HCT116 (cell line): ENCODE results near the gene S100A12. TPM values are rescaled to one million over a fixed set of nuclear protein-coding genes. Genes with fewer than 3 reads are reported as not detected.

Source experiments
- ATAC-seq: fragments of 200-7000 bp; cut with Tn5 transposase; 2 replicates; pipeline ENCODE4 v1.9.1; 2020; ENCODE audit warnings: mild to moderate bottlenecking, moderate library complexity
- BruUV-seq: library from RNA; stranded (reverse); fragments of 400-500 nt; replicated peaks from 2 replicates; lab custom pipeline; 2021; lab: Mats Ljungman, UMichigan
- CTCF ChIA-PET: fragments of 300-600 bp; sonication (Branson Sonifier 250); formaldehyde crosslinking; loops from one replicate; lab custom pipeline; 2021; ENCODE audit warnings: antibody characterized with exemption; lab: Charles Lee
- POLR2A ChIA-PET: fragments of 300-600, 350-600 bp; sonication (Branson Sonifier 250); formaldehyde crosslinking; loops from one replicate; lab custom pipeline; 2021; ENCODE audit warnings: antibody characterized with exemption; lab: Charles Lee
- RAD21 ChIA-PET, 2 experiments: fragments of 300-600 bp; sonication (Branson Sonifier 250); formaldehyde crosslinking; loops; one replicate each; lab custom pipeline; 2023; ENCODE audit warnings: low total read pairs in 2 of 2; ENCODE audit not compliant: uncharacterized antibody in 2 of 2, unreplicated experiment in 2 of 2, low non-redundant PET in 1 of 2; lab: Charles Lee
- DNase-seq: peaks from one replicate; pipeline ENCODE4 v3.0.0-alpha.2; 2010; ENCODE audit warnings: low read depth, low spot score
- H2AFZ ChIP-seq: fragments of 200-600 bp; shearing (Covaris generic), sonication (generic); 2 replicates; pipeline ENCODE4 v1.6.1; 2017; ENCODE audit warnings: low read depth, mixed run types, mixed read lengths, antibody characterized with exemption, low read length; ENCODE audit not compliant: poor library complexity, severe bottlenecking
- H3K27ac ChIP-seq: 2 replicates; pipeline ENCODE4 v1.5.1; 2012; ENCODE audit warnings: low read depth, low read length
- H3K27me3 ChIP-seq: fragments of 200-600 bp; sonication (generic); 2 replicates; pipeline ENCODE4 v1.6.1; 2016; ENCODE audit warnings: mixed run types, low read length, mixed read lengths; ENCODE audit not compliant: insufficient read depth
- H3K36me3 ChIP-seq, 2 experiments: fragments of 200-500 bp in 1 of 2; fragments of 200-600 bp in 1 of 2; sonication (Bioruptor generic) in 1 of 2; sonication (generic) in 1 of 2; 2 replicates each; pipeline versions ENCODE4 v1.5.1 to v1.6.1; 2014 to 2016; ENCODE audit warnings: low read length in 2 of 2, inconsistent platforms in 1 of 2, mixed read lengths in 1 of 2, mixed run types in 1 of 2; ENCODE audit not compliant: insufficient read depth in 2 of 2, control insufficient read depth in 1 of 2
- H3K4me1 ChIP-seq, 2 experiments: fragments of 200-600 bp in 1 of 2; sonication (generic) in 1 of 2; 2 replicates each; pipeline versions ENCODE4 v1.5.1 to v1.6.1; 2012 to 2017; ENCODE audit warnings: low read length in 2 of 2, inconsistent platforms in 1 of 2, mild to moderate bottlenecking in 1 of 2, mixed read lengths in 1 of 2, mixed run types in 1 of 2, moderate library complexity in 1 of 2; ENCODE audit not compliant: insufficient read depth in 2 of 2, control insufficient read depth in 1 of 2
- H3K4me2 ChIP-seq: fragments of 200-600 bp; sonication (generic); 2 replicates; pipeline ENCODE4 v1.6.1; 2017; ENCODE audit warnings: mixed run types, low read length, mixed read lengths
- H3K4me3 ChIP-seq, 2 experiments: fragments of 200-600 bp in 1 of 2; sonication (generic) in 1 of 2; replicated peaks in 1 of 2; 2 replicates each; pipeline ENCODE4 v1.5.1; 2011 to 2016; ENCODE audit warnings: low read length in 2 of 2, control low read depth in 1 of 2, low read depth in 1 of 2, mild to moderate bottlenecking in 1 of 2, mixed read lengths in 1 of 2, mixed run types in 1 of 2
- H3K79me2 ChIP-seq: fragments of 200-600 bp; sonication (generic); 2 replicates; pipeline ENCODE4 v1.6.1; 2017; ENCODE audit warnings: mild to moderate bottlenecking, mixed run types, low read length, moderate library complexity, mixed read lengths; ENCODE audit not compliant: insufficient read depth
- H3K9ac ChIP-seq: fragments of 200-600 bp; sonication (generic); 2 replicates; pipeline ENCODE4 v1.6.1; 2016; ENCODE audit warnings: low read length, mixed read lengths
- H3K9me2 ChIP-seq: fragments of 200-600 bp; sonication (generic), shearing (Covaris generic); 2 replicates; pipeline ENCODE4 v1.6.1; 2017; ENCODE audit warnings: mixed run types, mild to moderate bottlenecking, moderate library complexity; ENCODE audit not compliant: insufficient read depth
- H3K9me3 ChIP-seq, 2 experiments: fragments of 200-500 bp in 1 of 2; fragments of 200-600 bp in 1 of 2; sonication (Bioruptor generic) in 1 of 2; sonication (generic) in 1 of 2; 2 replicates each; pipeline ENCODE4 v1.6.1; 2014 to 2017; ENCODE audit warnings: low read length in 2 of 2, mixed read lengths in 2 of 2, inconsistent platforms in 1 of 2, low read depth in 1 of 2, mild to moderate bottlenecking in 1 of 2, mixed run types in 1 of 2, moderate library complexity in 1 of 2; ENCODE audit not compliant: control insufficient read depth in 1 of 2, insufficient read depth in 1 of 2
- H4K20me1 ChIP-seq: fragments of 200-600 bp; sonication (generic), shearing (Covaris generic); 2 replicates; pipeline ENCODE4 v1.6.1; 2017; ENCODE audit warnings: mixed run types, mild to moderate bottlenecking, moderate library complexity; ENCODE audit not compliant: insufficient read depth
- ATF3 ChIP-seq: IDR thresholded peaks from 2 replicates; pipeline ENCODE4 v1.6.1; 2012
- CBX3 ChIP-seq: IDR thresholded peaks from 2 replicates; pipeline ENCODE4 v1.6.1; 2012; ENCODE audit warnings: low read depth
- CEBPB ChIP-seq: IDR thresholded peaks from 2 replicates; pipeline ENCODE4 v1.6.1; 2012; ENCODE audit warnings: low read depth
- CTCF ChIP-seq, 3 experiments: fragments of 200-600 bp in 1 of 3; sonication (generic) in 1 of 3; IDR thresholded peaks in 2 of 3; conservative IDR thresholded peaks in 1 of 3; 2 replicates each; pipeline ENCODE4 v1.5.1; 2012 to 2017; ENCODE audit warnings: low read depth in 2 of 3, low read length in 2 of 3, antibody characterized with exemption in 1 of 3, borderline replicate concordance in 1 of 3, control low read depth in 1 of 3, mild to moderate bottlenecking in 1 of 3, mixed read lengths in 1 of 3, mixed run types in 1 of 3, moderate library complexity in 1 of 3; ENCODE audit not compliant: insufficient read depth in 1 of 3
- ELF1 ChIP-seq: IDR thresholded peaks from 2 replicates; pipeline ENCODE4 v1.6.1; 2012; ENCODE audit warnings: low read depth, borderline replicate concordance
- EZH2 ChIP-seq: fragments of 200-600 bp; sonication (generic); IDR thresholded peaks from 2 replicates; pipeline ENCODE4 v1.6.1; 2017; ENCODE audit warnings: antibody characterized with exemption, mixed run types
- EZH2phosphoT487 ChIP-seq: fragments of 200-600 bp; IDR thresholded peaks from 2 replicates; pipeline ENCODE4 v1.6.1; 2018; ENCODE audit warnings: antibody characterized with exemption, borderline replicate concordance
- FOSL1 ChIP-seq: IDR thresholded peaks from 2 replicates; pipeline ENCODE4 v1.6.1; 2012; ENCODE audit warnings: low read depth
- POLR2A ChIP-seq: IDR thresholded peaks from 2 replicates; pipeline ENCODE4 v1.7.0; 2011; ENCODE audit warnings: borderline replicate concordance; ENCODE audit not compliant: insufficient read depth, insufficient read length; ENCODE audit errors: extremely low read depth
- POLR2AphosphoS5 ChIP-seq: IDR thresholded peaks from 2 replicates; pipeline ENCODE4 v1.6.1; 2011; ENCODE audit warnings: mild to moderate bottlenecking, low read depth, low read length, moderate library complexity
- RAD21 ChIP-seq: IDR thresholded peaks from 2 replicates; pipeline ENCODE4 v1.6.1; 2012; ENCODE audit warnings: low read depth, mild to moderate bottlenecking
- REST ChIP-seq: IDR thresholded peaks from 2 replicates; pipeline ENCODE4 v1.6.1; 2012; ENCODE audit warnings: low read depth
- SIN3A ChIP-seq: IDR thresholded peaks from 2 replicates; pipeline ENCODE4 v1.6.1; 2012; ENCODE audit warnings: low read depth
- SP1 ChIP-seq: IDR thresholded peaks from 2 replicates; pipeline ENCODE4 v1.6.1; 2012; ENCODE audit warnings: low read depth
- SRF ChIP-seq: IDR thresholded peaks from 2 replicates; pipeline ENCODE4 v1.6.1; 2012; ENCODE audit warnings: low read depth
- TCF7L2 ChIP-seq: IDR thresholded peaks from 2 replicates; pipeline ENCODE4 v1.7.0; 2011; ENCODE audit warnings: borderline replicate concordance, inconsistent platforms; ENCODE audit not compliant: insufficient read depth, insufficient read length; ENCODE audit errors: extremely low read depth
- YY1 ChIP-seq: IDR thresholded peaks from 2 replicates; pipeline ENCODE4 v1.6.1; 2011; ENCODE audit warnings: low read length, low read depth, moderate library complexity, mild to moderate bottlenecking; ENCODE audit not compliant: insufficient replicate concordance; ENCODE audit errors: extremely low read depth
- ZFX ChIP-seq: fragments of 450-650 bp; IDR thresholded peaks from 2 replicates; pipeline ENCODE4 v1.6.1; 2017
- ZNF274 ChIP-seq: fragments of 200-500 bp; sonication (Bioruptor generic); IDR thresholded peaks from 2 replicates; pipeline ENCODE4 v1.6.1; 2014; ENCODE audit warnings: mild to moderate bottlenecking, low read depth, low read length, inconsistent platforms
- intact Hi-C: fragments of 100-400 bp; cut with micrococcal nuclease; formaldehyde crosslinking; loops from 2 replicates; pipeline ENCODE4 v1.10.0; 2022
- total RNA-seq: library from RNA; stranded (reverse); gene quantifications from one replicate; pipeline ENCODE4 v1.2.1, GENCODE V29; 2021; ENCODE audit not compliant: unreplicated experiment
- TF ChIP-seq, protein P1 (sequence below): IDR thresholded peaks from 2 replicates; pipeline ENCODE4 v1.6.1; 2011; ENCODE audit warnings: mild to moderate bottlenecking, low read length, moderate library complexity; ENCODE audit not compliant: insufficient replicate concordance; ENCODE audit errors: extremely low read depth

Gene S100A12
- total RNA-seq, 1 experiment from 2014 or later, result not detected

GRCh38 chr1:153339802-153340201 lies 35.6 kb downstream of the S100A12 start:
- H3K9me3 ChIP-seq, result no peaks in the 10 kb centered on the region
- no TSS peak for BruUV-seq
- no peak overlapping the region for H3K27ac ChIP-seq
- no peaks in the 10 kb centered on the region for H3K9me2 ChIP-seq
- ChIA-PET CTCF (no interaction called here), POLR2A (no interaction called here)
- no peak overlapping the region for H3K4me2 ChIP-seq
- DNase-seq (no peak), ATAC-seq (no peak)
- H3K9ac ChIP-seq, result no peak overlapping the region
- no peak overlapping the region for H2AFZ ChIP-seq
- H3K4me1 ChIP-seq, result no peaks in the 10 kb centered on the region
- H3K36me3 ChIP-seq, result no peaks in the 10 kb centered on the region
- no peaks in the 10 kb centered on the region for H4K20me1 ChIP-seq
- TF ChIP-seq SRF (no peak), ZFX (no peak), CBX3 (no peak), ZNF274 (no peak), CEBPB (no peak), SIN3A (no peak), EZH2phosphoT487 (no peak), ATF3 (no peak), REST (no peak), EZH2 (no peak), YY1 (no peak), SP1 (no peak), CTCF (IDR thresholded peaks at IDR 0.05 in 2 of 3, conservative IDR thresholded peaks at IDR 0.05 in 1 of 3; ENCODE audit: borderline replicate concordance in 1 of 3, insufficient read depth in 1 of 3, low read depth in 2 of 3, low read length in 2 of 3) (no peak), POLR2A (no peak), POLR2AphosphoS5 (no peak), FOSL1 (no peak), TCF7L2 (no peak), ELF1 (no peak), RAD21 (no peak)
- TF ChIP-seq, protein P1, sequence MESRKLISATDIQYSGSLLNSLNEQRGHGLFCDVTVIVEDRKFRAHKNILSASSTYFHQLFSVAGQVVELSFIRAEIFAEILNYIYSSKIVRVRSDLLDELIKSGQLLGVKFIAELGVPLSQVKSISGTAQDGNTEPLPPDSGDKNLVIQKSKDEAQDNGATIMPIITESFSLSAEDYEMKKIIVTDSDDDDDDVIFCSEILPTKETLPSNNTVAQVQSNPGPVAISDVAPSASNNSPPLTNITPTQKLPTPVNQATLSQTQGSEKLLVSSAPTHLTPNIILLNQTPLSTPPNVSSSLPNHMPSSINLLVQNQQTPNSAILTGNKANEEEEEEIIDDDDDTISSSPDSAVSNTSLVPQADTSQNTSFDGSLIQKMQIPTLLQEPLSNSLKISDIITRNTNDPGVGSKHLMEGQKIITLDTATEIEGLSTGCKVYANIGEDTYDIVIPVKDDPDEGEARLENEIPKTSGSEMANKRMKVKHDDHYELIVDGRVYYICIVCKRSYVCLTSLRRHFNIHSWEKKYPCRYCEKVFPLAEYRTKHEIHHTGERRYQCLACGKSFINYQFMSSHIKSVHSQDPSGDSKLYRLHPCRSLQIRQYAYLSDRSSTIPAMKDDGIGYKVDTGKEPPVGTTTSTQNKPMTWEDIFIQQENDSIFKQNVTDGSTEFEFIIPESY, result no peak
- TF ChIP-seq, all 23 proteins: peak for 0
- RAD21 ChIA-PET, result no interaction called here
- Histone ChIP-seq H3K4me3 (no peak overlapping the region), H3K27me3 (peaks cover 27% of the 10 kb centered on the region), H3K79me2 (no peaks in the 10 kb centered on the region)
- intact Hi-C loops, result no loop called here
